HEK293T (cell line): Measurements from ENCODE around the gene CDK17.

Experiments
- CTCF ChIA-PET: fragments of 350-600 bp; formaldehyde crosslinking; extraction: SDS; loops from one replicate; lab custom pipeline; 2021; ENCODE audit warnings: antibody characterized with exemption, inconsistent platforms; lab: Yijun Ruan, JAX
- POLR2A ChIA-PET: fragments of 350-600 bp; formaldehyde crosslinking; extraction: SDS; loops from one replicate; lab custom pipeline; 2020; ENCODE audit warnings: antibody characterized with exemption, inconsistent platforms; lab: Yijun Ruan, JAX
- DNase-seq: peaks from one replicate; pipeline ENCODE4 v3.0.0; 2012; ENCODE audit warnings: mixed read lengths; ENCODE audit errors: extremely low spot score
- ARNT ChIP-seq: fragments of 450-650 bp; IDR thresholded peaks from 2 replicates; pipeline ENCODE4 v1.6.1; 2017; ENCODE audit warnings: mild to moderate bottlenecking
- BHLHE40 ChIP-seq: fragments of 450-650 bp; IDR thresholded peaks from 2 replicates; pipeline ENCODE4 v1.6.1; 2016; ENCODE audit warnings: mild to moderate bottlenecking, moderate library complexity, borderline replicate concordance
- CTBP1 ChIP-seq: fragments of 450-650 bp; IDR thresholded peaks from 2 replicates; pipeline ENCODE4 v1.6.1; 2016; ENCODE audit warnings: borderline replicate concordance
- ELF4 ChIP-seq: fragments of 450-650 bp; IDR thresholded peaks from 2 replicates; pipeline ENCODE4 v1.6.1; 2017; ENCODE audit warnings: antibody characterized with exemption
- FOXA1 ChIP-seq: fragments of 450-650 bp; IDR thresholded peaks from 2 replicates; pipeline ENCODE4 v1.6.1; 2016; ENCODE audit warnings: mild to moderate bottlenecking
- FOXK2 ChIP-seq: fragments of 450-650 bp; IDR thresholded peaks from 2 replicates; pipeline ENCODE4 v1.6.1; 2016; ENCODE audit warnings: mild to moderate bottlenecking
- FOXM1 ChIP-seq: fragments of 450-650 bp; IDR thresholded peaks from 2 replicates; pipeline ENCODE4 v1.6.1; 2017; ENCODE audit warnings: mild to moderate bottlenecking, borderline replicate concordance
- HDGF ChIP-seq: fragments of 450-650 bp; IDR thresholded peaks from 2 replicates; pipeline ENCODE4 v1.6.1; 2017; ENCODE audit warnings: antibody characterized with exemption, borderline replicate concordance
- L3MBTL2 ChIP-seq: fragments of 450-650 bp; conservative IDR thresholded peaks from 2 replicates; pipeline ENCODE4 v1.6.1; 2016; ENCODE audit warnings: mild to moderate bottlenecking
- LEF1 ChIP-seq: fragments of 450-650 bp; IDR thresholded peaks from 2 replicates; pipeline ENCODE4 v1.6.1; 2017; ENCODE audit warnings: mild to moderate bottlenecking, borderline replicate concordance
- NFRKB ChIP-seq: fragments of 450-650 bp; IDR thresholded peaks from 2 replicates; pipeline ENCODE4 v1.6.1; 2016; ENCODE audit warnings: mild to moderate bottlenecking, moderate library complexity
- SP1 ChIP-seq: fragments of 450-650 bp; IDR thresholded peaks from 2 replicates; pipeline ENCODE4 v1.6.1; 2017
- SUZ12 ChIP-seq: fragments of 450-650 bp; IDR thresholded peaks from 2 replicates; pipeline ENCODE4 v1.6.1; 2016; ENCODE audit warnings: mild to moderate bottlenecking
- TARDBP ChIP-seq: fragments of 450-650 bp; IDR thresholded peaks from 2 replicates; pipeline ENCODE4 v1.6.1; 2016
- ZNF384 ChIP-seq: fragments of 450-650 bp; IDR thresholded peaks from 2 replicates; pipeline ENCODE4 v1.6.1; 2016
- TF ChIP-seq, protein P1 (sequence below): fragments of 450-650 bp; IDR thresholded peaks from 2 replicates; pipeline ENCODE4 v1.6.1; 2016

Gene CDK17

DNA sequence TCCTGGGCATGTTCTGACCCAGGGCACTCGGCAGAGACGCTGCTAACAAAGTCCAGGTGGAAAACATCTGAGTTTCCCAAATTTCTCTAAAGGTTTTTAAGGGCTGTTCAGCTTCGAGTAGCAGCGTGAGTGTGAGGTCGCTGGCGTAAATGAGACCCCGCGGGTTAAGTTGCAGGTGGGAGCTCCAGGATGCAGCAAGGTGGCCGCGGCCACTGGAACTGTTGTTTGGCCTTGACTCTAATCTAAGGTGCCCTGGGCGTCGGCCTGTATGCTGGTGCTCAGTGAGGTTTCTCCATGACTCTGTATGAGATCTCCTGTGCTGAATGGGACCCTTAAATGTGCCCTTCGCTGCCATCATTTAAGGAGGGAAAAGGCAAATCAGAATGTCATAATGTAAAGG, 155.4 kb downstream of the CDK17 start:
- no peak for TF ChIP-seq TARDBP
- TF ChIP-seq HDGF: no peak
- TF ChIP-seq FOXM1: no peak
- no peak for TF ChIP-seq BHLHE40
- TF ChIP-seq FOXK2: no peak
- no peak for TF ChIP-seq L3MBTL2
- no peak for TF ChIP-seq ARNT
- TF ChIP-seq LEF1: no peak
- no peak for TF ChIP-seq SP1
- TF ChIP-seq, protein P1, sequence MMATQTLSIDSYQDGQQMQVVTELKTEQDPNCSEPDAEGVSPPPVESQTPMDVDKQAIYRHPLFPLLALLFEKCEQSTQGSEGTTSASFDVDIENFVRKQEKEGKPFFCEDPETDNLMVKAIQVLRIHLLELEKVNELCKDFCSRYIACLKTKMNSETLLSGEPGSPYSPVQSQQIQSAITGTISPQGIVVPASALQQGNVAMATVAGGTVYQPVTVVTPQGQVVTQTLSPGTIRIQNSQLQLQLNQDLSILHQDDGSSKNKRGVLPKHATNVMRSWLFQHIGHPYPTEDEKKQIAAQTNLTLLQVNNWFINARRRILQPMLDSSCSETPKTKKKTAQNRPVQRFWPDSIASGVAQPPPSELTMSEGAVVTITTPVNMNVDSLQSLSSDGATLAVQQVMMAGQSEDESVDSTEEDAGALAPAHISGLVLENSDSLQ: no peak
- no peak for TF ChIP-seq SUZ12
- no peak for TF ChIP-seq FOXA1
- no peak for TF ChIP-seq CTBP1
- no peak for TF ChIP-seq ELF4
- TF ChIP-seq NFRKB: no peak
- no peak for TF ChIP-seq ZNF384
- ChIA-PET POLR2A (no interaction called here), CTCF (no interaction called here)
- DNase-seq: no peak

DNA sequence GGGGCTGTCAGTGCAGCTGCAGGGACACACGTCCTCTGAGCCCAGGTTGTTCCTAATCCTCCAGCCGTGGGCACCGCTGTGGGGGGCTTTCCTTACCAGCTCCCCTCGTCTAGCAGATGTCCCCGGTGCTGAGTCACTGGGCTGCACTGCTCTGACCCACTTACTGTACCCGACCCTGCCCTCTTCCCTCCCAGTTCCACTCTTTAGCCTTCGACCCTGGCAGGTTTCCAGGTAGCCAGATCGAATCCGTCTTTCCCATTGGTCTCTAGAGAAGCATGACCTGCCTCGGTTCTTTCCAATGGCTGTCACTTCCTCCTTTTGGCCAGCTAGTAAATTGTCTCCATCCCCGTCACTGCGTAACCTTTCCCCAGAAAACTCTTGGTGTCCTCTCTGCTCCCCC, 157.6 kb downstream of the CDK17 start:
- TF ChIP-seq CTBP1 (no peak), FOXK2 (no peak), ARNT (no peak), FOXA1 (no peak), NFRKB (no peak), TARDBP (no peak), ELF4 (no peak), L3MBTL2 (no peak), FOXM1 (no peak), BHLHE40 (no peak), HDGF (no peak), LEF1 (no peak), SP1 (no peak), SUZ12 (no peak), ZNF384 (no peak)
- TF ChIP-seq, protein P1: no peak
- ChIA-PET POLR2A (no interaction called here), CTCF (no interaction called here)
- no peak for DNase-seq

DNA sequence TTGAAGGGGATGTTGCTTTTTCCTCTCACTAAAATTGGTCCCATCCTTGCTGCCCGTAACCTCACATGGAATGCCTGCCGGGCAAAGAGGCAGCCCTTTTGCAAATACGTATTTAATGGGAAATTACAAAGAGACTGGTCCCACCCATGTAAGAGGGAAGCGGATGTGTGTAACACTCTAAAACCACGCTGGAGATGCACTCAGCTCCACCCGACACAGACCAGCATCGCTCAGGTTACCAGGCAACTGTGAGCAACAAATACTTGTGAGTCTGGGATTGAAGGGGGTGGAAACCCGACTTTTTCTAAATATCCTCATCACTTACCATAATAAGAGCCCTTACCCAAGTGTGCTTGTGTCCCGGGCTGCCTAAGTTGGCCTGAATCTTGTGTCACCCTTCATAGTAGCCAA, 158.4 kb downstream of the CDK17 start:
- POLR2A ChIA-PET: no interaction called here
- TF ChIP-seq TARDBP (no peak), FOXK2 (no peak), NFRKB (no peak), FOXA1 (no peak), ARNT (no peak), L3MBTL2 (no peak), CTBP1 (no peak)
- CTCF ChIA-PET: no interaction called here
- no peak for DNase-seq

DNA sequence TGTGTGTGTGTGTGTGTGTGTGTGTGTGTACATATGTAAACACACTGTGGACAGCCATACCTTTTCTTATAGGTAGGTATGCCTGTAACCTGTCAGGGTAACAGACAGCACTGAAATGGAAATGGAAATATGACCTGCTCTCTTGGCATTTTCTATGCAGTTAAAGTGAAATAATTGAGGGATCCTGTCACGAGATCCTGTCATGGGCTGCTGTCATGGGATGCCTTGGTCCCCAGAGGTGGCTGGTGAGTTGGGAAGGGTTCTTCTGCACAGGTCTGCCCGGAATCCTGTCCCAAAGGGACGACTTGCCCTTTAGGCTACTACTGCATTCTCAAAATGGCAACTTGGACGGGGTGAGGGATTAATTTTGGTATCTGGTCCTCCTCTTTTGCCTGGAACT, 158.8 kb downstream of the CDK17 start:
- CTCF ChIA-PET: no interaction called here
- no peak for DNase-seq
- POLR2A ChIA-PET: no interaction called here
- TF ChIP-seq FOXK2 (no peak), ZNF384 (no peak), BHLHE40 (no peak), LEF1 (no peak), FOXA1 (no peak), HDGF (no peak), SP1 (no peak), CTBP1 (no peak), ARNT (no peak), L3MBTL2 (no peak), ELF4 (no peak), FOXM1 (no peak), NFRKB (no peak), SUZ12 (no peak), TARDBP (no peak)
- TF ChIP-seq, protein P1: no peak

DNA sequence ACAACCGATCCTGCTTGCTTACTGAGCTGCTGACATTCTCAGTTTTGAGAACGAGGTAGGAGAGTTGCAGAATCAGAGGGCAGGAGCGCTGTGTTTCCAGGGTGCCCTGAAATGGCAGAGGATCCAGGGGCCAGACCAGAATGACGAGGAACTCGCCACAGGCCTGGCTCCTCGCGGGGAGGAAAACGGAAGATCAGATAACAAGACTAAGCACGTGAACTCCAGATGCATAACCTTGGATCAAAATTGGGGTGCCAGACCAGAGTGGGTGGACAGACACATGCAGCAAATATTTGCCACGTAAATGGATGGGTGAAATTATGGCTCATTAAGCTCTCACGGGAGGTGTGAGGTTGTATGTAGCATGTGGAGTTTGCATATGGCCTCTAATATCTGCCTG, 159.6 kb downstream of the CDK17 start:
- TF ChIP-seq CTBP1 (no peak), HDGF (no peak), SUZ12 (no peak), LEF1 (no peak), SP1 (no peak), FOXM1 (no peak), ZNF384 (no peak), FOXK2 (no peak), TARDBP (no peak)
- POLR2A ChIA-PET: no interaction called here
- DNase-seq: no peak
- CTCF ChIA-PET: no interaction called here

- POLR2A ChIA-PET: no interaction called here
- TF ChIP-seq HDGF (no peak), FOXK2 (no peak), ARNT (no peak), FOXM1 (no peak), TARDBP (no peak), NFRKB (no peak), L3MBTL2 (no peak), ZNF384 (no peak), FOXA1 (no peak), ELF4 (no peak), SUZ12 (no peak)
- TF ChIP-seq, protein P1: no peak
- CTCF ChIA-PET: no interaction called here
- DNase-seq: no peak
These were observed 160.3 kb downstream of the CDK17 start for GRCh38 chr12:96239711-96240635.
